Thoracic aorta (tissue), 2 donors: ENCODE results near the gene PRUNE2. TPM values are rescaled to one million over a fixed set of nuclear protein-coding genes. Genes with fewer than 3 reads are reported as not detected.

Experiments
- ATAC-seq: fragments of 150-250 bp; one replicate; pipeline ENCODE4 v1.8.0; 2017; ENCODE audit warnings: low read depth; ENCODE audit not compliant: insufficient number of reproducible peaks, low FRiP score
- DNase-seq: peaks from one replicate; pipeline ENCODE4 v3.0.0-alpha.2; 2020; ENCODE audit warnings: low spot score
- H3K27ac ChIP-seq, 2 donors: fragments of 200-600 bp; sonication (generic); 1 replicate in 1 of 2; 2 replicates in 1 of 2; pipeline ENCODE4 v1.5.1; 2016; ENCODE audit warnings: mild to moderate bottlenecking in 2 of 2, moderate library complexity in 2 of 2
- H3K27me3 ChIP-seq: fragments of 200-600 bp; sonication (generic); replicated peaks from 2 replicates; pipeline ENCODE4 v1.6.0; 2016; ENCODE audit warnings: mild to moderate bottlenecking; ENCODE audit not compliant: insufficient read depth
- H3K36me3 ChIP-seq: fragments of 200-600 bp; sonication (generic); one replicate; pipeline ENCODE4 v1.5.1; 2016
- H3K4me1 ChIP-seq, 2 donors: fragments of 200-600 bp; sonication (generic); 1 replicate in 1 of 2; 2 replicates in 1 of 2; pipeline versions ENCODE4 v1.5.1 to v1.6.0; 2016; ENCODE audit warnings: low read depth in 2 of 2, mild to moderate bottlenecking in 1 of 2; ENCODE audit not compliant: control insufficient read depth in 1 of 2
- H3K4me3 ChIP-seq: fragments of 200-600 bp; sonication (generic); 2 replicates; pipeline ENCODE4 v1.5.1; 2016; ENCODE audit warnings: mild to moderate bottlenecking
- H3K9me3 ChIP-seq: fragments of 200-600 bp; sonication (generic); 2 replicates; pipeline ENCODE4 v1.5.1; 2016
- total RNA-seq, 2 donors: library from RNA; depleted of rRNA; stranded (reverse); fragments of >200 nt; gene quantifications; one replicate each; pipeline versions ENCODE4 v1.1.0 to v1.2.3, GENCODE V29; 2016
- TF ChIP-seq, protein P1 (sequence below): fragments of 200-600 bp; sonication (generic); IDR thresholded peaks from one replicate; pipeline ENCODE4 v1.5.1; 2019; ENCODE audit warnings: antibody characterized with exemption

The PRUNE2 gene
- total RNA-seq, 2 donors from 2014 or later: 360 to 420 TPM

GRCh38 chr9:76592974-76593347, 313.0 kb downstream of the PRUNE2 start:
- Histone ChIP-seq H3K4me3 (no peak overlapping the region), H3K27me3 (no peaks in the 10 kb centered on the region), H3K27ac (no peak overlapping the region), H3K4me1 (no peaks in the 10 kb centered on the region), H3K9me3 (no peaks in the 10 kb centered on the region), H3K36me3 (no peaks in the 10 kb centered on the region)
- TF ChIP-seq, protein P1, sequence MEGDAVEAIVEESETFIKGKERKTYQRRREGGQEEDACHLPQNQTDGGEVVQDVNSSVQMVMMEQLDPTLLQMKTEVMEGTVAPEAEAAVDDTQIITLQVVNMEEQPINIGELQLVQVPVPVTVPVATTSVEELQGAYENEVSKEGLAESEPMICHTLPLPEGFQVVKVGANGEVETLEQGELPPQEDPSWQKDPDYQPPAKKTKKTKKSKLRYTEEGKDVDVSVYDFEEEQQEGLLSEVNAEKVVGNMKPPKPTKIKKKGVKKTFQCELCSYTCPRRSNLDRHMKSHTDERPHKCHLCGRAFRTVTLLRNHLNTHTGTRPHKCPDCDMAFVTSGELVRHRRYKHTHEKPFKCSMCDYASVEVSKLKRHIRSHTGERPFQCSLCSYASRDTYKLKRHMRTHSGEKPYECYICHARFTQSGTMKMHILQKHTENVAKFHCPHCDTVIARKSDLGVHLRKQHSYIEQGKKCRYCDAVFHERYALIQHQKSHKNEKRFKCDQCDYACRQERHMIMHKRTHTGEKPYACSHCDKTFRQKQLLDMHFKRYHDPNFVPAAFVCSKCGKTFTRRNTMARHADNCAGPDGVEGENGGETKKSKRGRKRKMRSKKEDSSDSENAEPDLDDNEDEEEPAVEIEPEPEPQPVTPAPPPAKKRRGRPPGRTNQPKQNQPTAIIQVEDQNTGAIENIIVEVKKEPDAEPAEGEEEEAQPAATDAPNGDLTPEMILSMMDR: no peak
- no peak for DNase-seq
- ATAC-seq: no peak

- TF ChIP-seq, protein P1: no peak
- Histone ChIP-seq H3K9me3 (no peaks in the 10 kb centered on the region), H3K27me3 (no peaks in the 10 kb centered on the region), H3K4me3 (no peak overlapping the region), H3K27ac (no peak overlapping the region), H3K36me3 (no peaks in the 10 kb centered on the region), H3K4me1 (no peaks in the 10 kb centered on the region)
- DNase-seq (no peak), ATAC-seq (no peak)
Measured at GRCh38 chr9:76592091-76592973, 313.6 kb downstream of the PRUNE2 start.

- no peak for ATAC-seq
Measured at GRCh38 chr9:76591256-76591950, 314.5 kb downstream of the PRUNE2 start.

GRCh38 chr9:76588316-76588715, 317.6 kb downstream of the PRUNE2 start:
- no peaks in the 10 kb centered on the region for H3K27me3 ChIP-seq
- H3K9me3 ChIP-seq: no peaks in the 10 kb centered on the region
- ATAC-seq (no peak), DNase-seq (no peak)
- TF ChIP-seq, protein P1: no peak
- H3K4me3 ChIP-seq: no peak overlapping the region
- H3K27ac ChIP-seq: no peak overlapping the region
- H3K36me3 ChIP-seq: no peaks in the 10 kb centered on the region
- no peaks in the 10 kb centered on the region for H3K4me1 ChIP-seq

More at GRCh38 chr9:76591256-76591950, 314.5 kb downstream of the PRUNE2 start:
- DNase-seq: no peak
- no peaks in the 10 kb centered on the region for H3K4me1 ChIP-seq
- H3K9me3 ChIP-seq: no peaks in the 10 kb centered on the region
- H3K27ac ChIP-seq: no peak overlapping the region
- no peaks in the 10 kb centered on the region for H3K36me3 ChIP-seq
- no peaks in the 10 kb centered on the region for H3K27me3 ChIP-seq
- H3K4me3 ChIP-seq: no peak overlapping the region
- TF ChIP-seq, protein P1: no peak
